Islet precursor cell (in vitro differentiated cells): ENCODE results near the gene TREML1.
A peak's percentile ranks its signal among the peaks of the same experiment; 100 is the strongest.
"Not testable (repeated sequence)": the region's sequence is repeated elsewhere in the genome, so short reads cannot be mapped to it uniquely, and the experiment has no call there.

Source experiments
- DNase-seq: peaks from one replicate; pipeline ENCODE4 v3.0.0-alpha.2; 2018

TREML1 gene

GRCh38 chr6:41135062-41135832, 18.9 kb downstream of the TREML1 start:
- DNase-seq, result no peak

- peak; percentile 82 for DNase-seq
Measured at GRCh38 chr6:41132254-41132653, 21.9 kb downstream of the TREML1 start.

- DNase-seq, result no peak
Measured at GRCh38 chr6:41125282-41125681, 28.9 kb downstream of the TREML1 start.

- no peak for DNase-seq
Measured at GRCh38 chr6:41122918-41123317, 31.2 kb downstream of the TREML1 start.

DNA sequence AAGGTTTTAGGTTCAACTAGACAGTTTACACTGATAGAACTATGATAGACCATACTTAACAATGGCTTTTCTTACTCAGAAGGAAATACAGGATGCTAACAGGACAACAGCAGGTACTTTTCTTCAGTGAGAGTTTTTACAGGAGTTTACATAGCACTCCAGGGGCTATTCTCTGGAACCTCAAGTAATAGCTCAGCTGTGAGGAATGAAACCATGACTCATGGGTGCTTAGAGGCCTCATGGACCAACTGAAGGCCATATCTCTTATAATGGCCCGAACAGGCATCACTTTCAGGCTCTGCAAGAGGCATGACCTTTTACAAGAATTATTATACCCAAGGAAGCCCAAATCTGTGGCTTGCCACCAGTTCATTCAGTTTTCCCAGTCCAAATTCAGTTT, 31.8 kb downstream of the TREML1 start:
- no peak for DNase-seq

- no peak for DNase-seq
Measured at GRCh38 chr6:41120058-41120457, 34.1 kb downstream of the TREML1 start.

DNA sequence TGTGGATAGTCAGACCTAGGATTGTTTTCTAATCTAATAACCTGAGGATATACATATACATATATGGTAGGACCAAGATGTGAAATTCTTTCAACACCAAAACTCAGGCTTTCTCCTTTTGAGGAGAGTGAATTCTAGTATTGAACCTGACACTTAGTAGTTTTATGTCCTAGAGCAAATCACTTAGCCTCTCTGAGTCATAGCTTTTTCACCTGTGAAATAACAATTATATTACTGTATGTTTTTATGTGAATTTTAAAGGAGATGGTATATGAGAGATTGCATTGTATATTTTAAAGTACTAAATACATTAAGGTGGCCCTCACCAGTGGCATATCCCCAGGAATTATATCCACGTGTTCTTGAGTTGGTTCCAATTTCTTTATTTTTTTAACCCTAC, 34.6 kb downstream of the TREML1 start:
- no peak for DNase-seq

- DNase-seq, result not testable (repeated sequence)
Measured at GRCh38 chr6:41115027-41115426, 39.1 kb downstream of the TREML1 start.

DNA sequence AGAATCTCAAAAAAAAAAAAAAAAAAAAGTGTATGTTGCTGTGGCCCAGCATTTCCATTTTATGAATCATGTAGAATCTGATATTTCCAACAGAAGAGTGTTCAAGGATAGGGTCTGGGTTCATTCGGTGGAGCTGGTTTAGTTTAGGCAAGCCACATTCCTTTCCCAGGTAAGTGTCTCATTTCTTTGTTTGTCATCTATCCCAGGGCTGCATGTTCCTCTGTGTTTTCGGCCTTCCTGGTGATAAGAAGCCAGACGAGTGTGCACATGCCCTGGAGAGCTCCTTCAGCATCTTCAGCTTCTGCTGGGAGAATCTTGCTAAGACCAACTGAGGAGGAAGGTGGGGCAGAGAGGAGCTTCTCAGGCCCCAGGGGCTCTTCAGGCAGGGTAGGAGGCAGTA, 43.1 kb downstream of the TREML1 start:
- DNase-seq, result peak; percentile 66

DNA sequence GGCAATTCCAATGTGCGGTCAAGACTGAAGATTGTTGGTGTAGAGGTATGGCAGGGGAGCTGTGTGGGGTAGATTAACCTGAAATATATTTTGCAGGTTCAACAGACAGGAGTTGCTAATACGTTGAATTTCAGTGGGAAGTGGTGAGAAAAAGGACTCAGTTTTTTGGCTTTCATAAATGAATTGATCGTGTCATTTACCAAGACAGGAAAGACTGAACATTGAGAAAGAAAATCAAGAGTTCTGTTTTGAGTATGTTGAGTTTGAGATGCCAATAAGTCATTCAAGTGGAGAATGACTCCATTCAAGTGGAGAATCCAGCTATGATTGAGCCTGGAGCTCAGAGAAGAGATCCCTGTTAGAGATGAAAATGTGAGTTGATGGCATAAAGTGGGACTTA, 50.3 kb downstream of the TREML1 start:
- DNase-seq, result no peak

- peak; percentile 82 for DNase-seq
Measured at GRCh38 chr6:41100871-41101287, 53.3 kb downstream of the TREML1 start.
